Transverse colon (tissue), 4 donors: Measurements from ENCODE around the gene DCAF12. TPM values are rescaled to one million over a fixed set of nuclear protein-coding genes. Genes with fewer than 3 reads are reported as not detected.

Experiments used
- DNase-seq: peaks from one replicate; pipeline ENCODE4 v3.0.0-alpha.2; 2019
- H3K27ac ChIP-seq, 4 donors: fragments of 200-600 bp; sonication (generic); 2 replicates each; pipeline ENCODE4 v1.5.1; 2016 to 2018; ENCODE audit warnings: inconsistent platforms in 4 of 4
- H3K27me3 ChIP-seq: fragments of 200-600 bp; sonication (generic); 2 replicates; pipeline ENCODE4 v1.5.1; 2017; ENCODE audit warnings: inconsistent platforms
- H3K36me3 ChIP-seq, 4 donors: fragments of 200-600 bp; sonication (generic); 2 replicates each; pipeline ENCODE4 v1.5.1; 2017 to 2019; ENCODE audit warnings: inconsistent platforms in 4 of 4
- H3K4me1 ChIP-seq, 4 donors: fragments of 200-600 bp; sonication (generic); 2 replicates each; pipeline ENCODE4 v1.5.1; 2017 to 2020; ENCODE audit warnings: inconsistent platforms in 4 of 4
- H3K4me3 ChIP-seq, 4 donors: fragments of 200-600 bp; sonication (generic); 1 replicate in 1 of 4; 2 replicates in 3 of 4; pipeline versions ENCODE4 v1.5.1 to v1.6.1; 2017 to 2019; ENCODE audit warnings: inconsistent platforms in 4 of 4
- H3K9me3 ChIP-seq, 2 donors: fragments of 200-600 bp; sonication (generic); 2 replicates each; pipeline ENCODE4 v1.5.1; 2017 to 2019; ENCODE audit warnings: inconsistent platforms in 2 of 2
- CTCF ChIP-seq, 5 experiments: fragments of 200-600 bp in 3 of 5; fragments of 450-650 bp in 2 of 5; sonication (generic) in 3 of 5; IDR thresholded peaks; 1 replicate in 2 of 5; 2 replicates in 3 of 5; pipeline ENCODE4 v1.5.1; 2016 to 2017; ENCODE audit warnings: antibody characterized with exemption in 5 of 5, inconsistent platforms in 3 of 5, mild to moderate bottlenecking in 2 of 5, moderate library complexity in 1 of 5
- EP300 ChIP-seq: sonication (generic); formaldehyde crosslinking; IDR thresholded peaks from one replicate; pipeline ENCODE4 v1.6.1; 2017; ENCODE audit warnings: antibody characterized with exemption, low read depth
- POLR2A ChIP-seq: fragments of 450-650 bp; IDR thresholded peaks from one replicate; pipeline ENCODE4 v1.6.1; 2016; ENCODE audit warnings: antibody characterized with exemption, mild to moderate bottlenecking, moderate library complexity
- POLR2AphosphoS5 ChIP-seq, 3 donors: sonication (generic); formaldehyde crosslinking; IDR thresholded peaks; one replicate each; pipeline ENCODE4 v1.6.1; 2016; ENCODE audit warnings: antibody characterized with exemption in 3 of 3
- WGBS, 2 donors: methylation state at CpG; one replicate each; pipeline ENCODE4 v1.1.5; 2018; ENCODE audit warnings: low coverage in 1 of 2; 5-methylcytosine and 5-hydroxymethylcytosine counted together
- in situ Hi-C, 4 donors: fragments of 200-750 bp; cut with MboI; loops; one replicate each; pipeline versions ENCODE4 v1.15.0 to v1.15.1; 2017; ENCODE audit warnings: low sequenced_read_pairs in 3 of 4, low pct_ligation_motif_present in 1 of 4, low pct_unique_long_range_greater_than_20kb in 1 of 4
- intact Hi-C: fragments of 100-400 bp; cut with DNase I; formaldehyde crosslinking; loops from one replicate; pipeline ENCODE4 v1.15.1; 2023; ENCODE audit warnings: low total_unique reads
- total RNA-seq, 4 donors: library from RNA; depleted of rRNA; stranded (reverse); fragments of >200 nt; gene quantifications; one replicate each; pipeline ENCODE4 v1.1.0, GENCODE V29; 2016

Gene DCAF12
- total RNA-seq, 4 donors from 2014 or later = 22.1 to 29.7 (median 26.3) TPM

- no peaks in the 10 kb centered on the region for H3K27me3 ChIP-seq
- WGBS, 2 donors = 80 to 92% methylated on average over 2 to 11 of the region's 11 CpGs
- no peaks in the 10 kb centered on the region for H3K9me3 ChIP-seq
- H3K4me1 ChIP-seq = no peaks in the 10 kb centered on the region
- no peak overlapping the region for H3K27ac ChIP-seq
- intact Hi-C loops (no loop called here), in situ Hi-C loops (no loop called here)
- peaks cover 0 to 74% (median 36%) of the 10 kb centered on the region in 4 donors for H3K36me3 ChIP-seq
- no peak for DNase-seq
- no peak overlapping the region for H3K4me3 ChIP-seq
- TF ChIP-seq POLR2AphosphoS5 (IDR thresholded peaks at IDR 0.05) (no peak), EP300 (no peak), CTCF (IDR thresholded peaks at IDR 0.05) (no peak), POLR2A (no peak)
These were observed 23.7 kb downstream of the DCAF12 start for GRCh38 chr9:34102796-34103195.

GRCh38 chr9:34098307-34098706, 28.2 kb downstream of the DCAF12 start:
- Histone ChIP-seq H3K4me1 (no peaks in the 10 kb centered on the region), H3K36me3 (peaks cover 0 to 79% (median 36%) of the 10 kb centered on the region in 4 donors), H3K27me3 (no peaks in the 10 kb centered on the region), H3K4me3 (no peak overlapping the region), H3K27ac (no peak overlapping the region), H3K9me3 (no peaks in the 10 kb centered on the region)
- intact Hi-C loops = no loop called here
- DNase-seq = no peak
- WGBS, 2 donors = 40 to 83% methylated on average over 1 to 5 of the region's 5 CpGs
- in situ Hi-C loops = no loop called here
- no peak for TF ChIP-seq CTCF (IDR thresholded peaks at IDR 0.05)

DNA sequence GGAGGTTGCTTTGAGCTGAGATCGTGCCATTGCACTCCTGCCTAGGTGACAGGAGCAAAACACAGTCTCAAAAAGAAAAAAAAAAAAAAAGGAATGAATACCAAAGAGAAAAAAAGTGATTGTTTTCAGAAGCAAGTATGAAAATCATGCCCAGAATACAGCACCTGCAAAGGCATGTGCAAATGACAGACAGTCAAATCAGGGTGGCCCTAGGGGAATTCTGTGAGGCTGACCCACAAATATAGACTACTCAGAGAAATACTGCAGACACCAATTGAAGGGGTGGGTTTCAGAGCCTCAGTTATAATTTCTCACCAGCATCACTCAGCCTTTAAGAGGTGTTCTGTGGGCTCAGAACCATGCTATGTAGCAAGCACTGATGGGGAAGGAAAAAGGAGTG, 28.6 kb downstream of the DCAF12 start:
- no peaks in the 10 kb centered on the region for H3K9me3 ChIP-seq
- DNase-seq = no peak
- TF ChIP-seq CTCF (IDR thresholded peaks at IDR 0.05) (no peak), POLR2AphosphoS5 (IDR thresholded peaks at IDR 0.05) (no peak), EP300 (no peak), POLR2A (no peak)
- no peaks in the 10 kb centered on the region for H3K4me1 ChIP-seq
- no peak overlapping the region for H3K27ac ChIP-seq
- no peak overlapping the region for H3K4me3 ChIP-seq
- H3K36me3 ChIP-seq = peaks cover 0 to 75% (median 36%) of the 10 kb centered on the region in 4 donors
- 76 to 100% methylated on average over 1 of the region's 1 CpG for WGBS, 2 donors
- H3K27me3 ChIP-seq = no peaks in the 10 kb centered on the region
- intact Hi-C loops = no loop called here
- in situ Hi-C loops = no loop called here

DNA sequence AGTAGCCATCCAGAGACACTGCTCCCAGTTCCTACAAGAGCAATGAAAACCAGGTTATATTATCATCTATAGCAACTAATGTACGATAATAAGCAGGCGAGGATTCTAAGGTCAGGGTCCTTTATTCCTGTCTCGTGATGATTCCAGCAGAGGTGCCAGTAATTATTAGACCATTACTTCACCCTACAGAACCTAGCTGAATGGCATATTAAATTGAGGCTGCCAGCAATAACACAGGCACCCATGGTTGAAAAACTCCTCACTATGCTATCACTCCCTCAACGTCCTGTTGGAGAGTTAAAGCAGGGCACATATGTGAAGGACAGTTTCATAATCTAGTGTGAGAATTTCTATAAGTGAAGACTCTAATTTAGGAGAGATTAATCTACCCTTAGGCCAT, 29.7 kb downstream of the DCAF12 start:
- no peak for DNase-seq
- Histone ChIP-seq H3K4me3 (no peak overlapping the region), H3K4me1 (no peaks in the 10 kb centered on the region), H3K36me3 (peaks cover 0 to 72% (median 35%) of the 10 kb centered on the region in 4 donors), H3K9me3 (no peaks in the 10 kb centered on the region), H3K27me3 (no peaks in the 10 kb centered on the region), H3K27ac (no peak overlapping the region)
- WGBS, 2 donors = 94 to 100% methylated on average over 3 to 4 of the region's 4 CpGs
- in situ Hi-C loops (no loop called here), intact Hi-C loops (no loop called here)
- TF ChIP-seq POLR2AphosphoS5 (IDR thresholded peaks at IDR 0.05) (no peak), EP300 (no peak), CTCF (IDR thresholded peaks at IDR 0.05) (no peak), POLR2A (no peak)
